Cerebellar nuclear complex (tissue), 1 donor: ENCODE data around the gene PAX7.
"Not testable (repeated sequence)": the region's sequence is repeated elsewhere in the genome, so short reads cannot be mapped to it uniquely, and the experiment has no call there.

Experiments
- DNase-seq, 2 experiments: peaks; one replicate each; lab custom pipeline; 2025; lab: John Stamatoyannopoulos, UW

PAX7 gene

DNA sequence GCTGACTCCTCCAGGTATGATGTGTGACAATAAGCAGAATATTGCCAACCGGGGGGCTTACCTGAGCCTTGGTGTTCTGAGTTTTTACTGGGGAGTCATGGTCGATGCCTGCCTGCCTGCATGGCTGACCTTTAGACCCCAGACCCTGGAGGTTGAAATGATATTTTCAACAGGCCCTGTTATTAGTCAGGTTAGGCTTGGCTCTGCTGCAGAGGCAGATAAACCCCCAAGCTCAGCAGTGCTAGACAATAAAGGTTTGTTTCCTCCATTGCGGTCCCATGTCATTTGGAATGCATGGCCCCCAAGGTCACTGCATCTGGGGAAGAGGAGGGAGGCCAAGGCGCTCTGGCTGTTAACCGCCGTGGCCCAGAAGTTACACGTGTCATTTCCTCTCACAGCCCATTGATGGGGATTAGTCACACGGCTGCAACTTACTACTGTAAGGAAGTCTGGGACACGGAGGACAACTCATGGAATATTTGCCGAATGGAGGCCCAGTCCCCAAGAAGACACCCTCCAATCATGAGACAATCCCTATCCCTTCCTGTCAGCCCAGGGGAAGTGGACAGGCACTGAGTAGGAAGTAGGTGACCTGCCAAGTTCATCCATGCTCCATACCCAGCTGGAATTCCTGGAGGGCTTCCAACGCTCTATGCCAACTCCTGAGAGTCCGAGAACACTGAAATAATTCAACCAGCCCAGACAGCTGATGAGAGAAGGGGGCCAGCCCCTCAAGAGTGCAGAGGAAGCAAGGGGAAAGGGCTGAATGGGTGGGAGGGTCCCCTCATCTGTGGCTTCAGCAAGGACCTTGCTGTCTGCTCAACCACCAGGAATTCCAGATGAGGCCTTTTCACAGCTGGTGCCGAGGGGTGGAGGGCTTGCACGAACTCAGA, 131.5 kb downstream of the PAX7 start:
- DNase-seq = no peak

GRCh38 chr1:18764362-18764761, 133.7 kb downstream of the PAX7 start:
- no peak for DNase-seq

- no peak for DNase-seq
Measured at GRCh38 chr1:18765725-18766124, 135.1 kb downstream of the PAX7 start.

DNA sequence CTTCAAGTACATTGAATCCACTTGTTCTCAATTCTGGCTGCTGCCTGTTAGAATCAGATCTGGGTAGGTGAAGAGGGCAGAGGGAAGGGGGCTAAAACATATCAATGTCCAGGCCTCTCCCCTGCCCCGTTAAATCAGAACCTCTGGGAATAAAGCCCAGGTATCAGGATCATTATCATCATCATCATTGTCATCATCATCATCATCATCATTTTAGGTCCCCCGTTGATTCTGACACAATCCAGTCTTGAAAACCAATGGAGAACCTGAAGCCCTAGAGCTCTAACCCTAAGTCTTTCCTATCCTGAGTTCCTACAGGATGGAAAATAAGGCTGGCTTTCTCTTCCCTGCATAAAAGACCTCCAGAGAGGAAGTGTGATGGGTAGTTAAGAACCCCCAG, 135.7 kb downstream of the PAX7 start:
- DNase-seq = no peak

- not testable (repeated sequence) for DNase-seq
Measured at GRCh38 chr1:18767576-18767975, 136.9 kb downstream of the PAX7 start.

DNA sequence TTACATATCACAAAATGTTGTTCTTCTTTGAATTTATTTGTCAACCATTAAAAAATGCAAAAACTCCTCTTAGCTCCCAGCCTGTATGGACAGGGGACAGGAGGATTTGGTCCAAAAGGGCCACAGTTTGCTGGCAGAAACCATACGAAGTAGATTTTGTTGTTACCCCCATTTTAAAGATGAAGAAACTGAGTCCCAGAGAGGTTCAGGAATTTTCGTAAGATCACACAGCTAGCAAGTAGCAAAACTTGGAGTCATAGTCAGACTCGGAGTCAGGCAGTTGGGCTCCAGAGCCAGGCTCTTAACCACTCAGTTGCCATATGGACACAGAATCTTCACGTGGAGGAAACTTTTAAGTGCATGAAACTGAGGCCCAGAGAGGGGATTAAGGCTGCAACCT, 137.4 kb downstream of the PAX7 start:
- DNase-seq = no peak

GRCh38 chr1:18769140-18769539, 138.5 kb downstream of the PAX7 start:
- no peak for DNase-seq

GRCh38 chr1:18770799-18771198, 140.2 kb downstream of the PAX7 start:
- no peak for DNase-seq

DNA sequence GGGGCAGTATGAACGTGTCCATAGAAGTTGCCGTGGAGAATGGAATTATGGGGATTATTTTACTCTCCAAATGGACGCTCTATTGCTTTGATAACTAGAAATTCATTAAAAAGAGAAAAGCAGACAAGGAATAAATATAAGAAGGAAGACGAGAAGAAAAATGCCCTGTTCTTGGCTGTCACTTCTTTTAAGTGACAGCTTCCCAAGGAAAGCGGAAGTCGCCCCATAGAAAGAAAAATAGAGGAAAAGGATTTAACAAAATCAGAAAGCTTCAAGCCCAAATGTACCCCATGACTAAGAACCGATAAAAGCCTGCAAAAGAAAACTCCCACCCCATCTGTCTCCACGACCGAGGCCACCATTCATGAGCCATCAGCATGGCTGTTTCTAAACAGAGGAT, 143.1 kb downstream of the PAX7 start:
- DNase-seq = no peak

DNA sequence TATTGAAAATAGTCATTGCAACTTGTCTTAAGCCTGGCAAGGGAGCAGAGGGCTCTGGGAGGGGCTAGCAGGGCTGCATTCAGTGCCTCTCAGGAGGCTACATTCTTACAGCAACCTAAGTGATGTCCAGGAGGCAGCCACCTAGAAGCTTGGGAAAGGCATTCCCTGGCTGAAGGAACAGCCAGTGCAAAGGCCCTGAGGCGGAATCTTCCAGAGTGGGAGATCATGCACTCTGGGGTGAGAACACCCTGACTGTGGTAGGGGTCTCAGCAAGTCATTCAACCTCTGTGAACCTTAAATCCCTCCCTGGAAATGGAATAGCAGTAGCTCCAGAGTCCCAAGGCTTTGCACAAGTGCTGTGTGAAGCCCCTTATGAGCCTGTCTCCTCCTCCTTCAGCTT, 144.7 kb downstream of the PAX7 start:
- no peak for DNase-seq

- DNase-seq = no peak
Measured at GRCh38 chr1:18776777-18777176, 146.1 kb downstream of the PAX7 start.

GRCh38 chr1:18778437-18778836, 147.8 kb downstream of the PAX7 start:
- no peak for DNase-seq

DNA sequence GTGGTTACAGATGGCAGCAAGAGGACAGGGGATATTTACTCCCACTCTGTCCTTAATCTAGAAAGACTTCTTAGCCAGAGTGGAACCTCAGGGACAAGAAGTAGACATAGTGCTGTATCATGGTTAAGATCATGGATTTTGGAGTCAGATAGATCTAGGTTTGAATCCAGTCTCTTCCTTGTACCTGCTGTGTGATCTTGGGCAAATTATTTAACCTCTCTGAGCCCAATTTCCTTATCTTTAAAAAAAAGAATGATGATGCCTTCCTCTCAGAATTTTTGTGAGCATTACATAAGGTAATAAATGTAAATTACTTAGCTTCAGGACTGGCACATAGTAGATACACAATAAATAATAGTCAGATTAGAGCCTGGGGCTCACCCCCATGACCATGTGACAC, 150.4 kb downstream of the PAX7 start:
- no peak for DNase-seq

GRCh38 chr1:18783705-18784481, 153.2 kb downstream of the PAX7 start:
- DNase-seq = no peak

GRCh38 chr1:18784482-18784831, 153.8 kb downstream of the PAX7 start:
- no peak for DNase-seq

GRCh38 chr1:18786149-18786548, 155.5 kb downstream of the PAX7 start:
- no peak for DNase-seq

DNA sequence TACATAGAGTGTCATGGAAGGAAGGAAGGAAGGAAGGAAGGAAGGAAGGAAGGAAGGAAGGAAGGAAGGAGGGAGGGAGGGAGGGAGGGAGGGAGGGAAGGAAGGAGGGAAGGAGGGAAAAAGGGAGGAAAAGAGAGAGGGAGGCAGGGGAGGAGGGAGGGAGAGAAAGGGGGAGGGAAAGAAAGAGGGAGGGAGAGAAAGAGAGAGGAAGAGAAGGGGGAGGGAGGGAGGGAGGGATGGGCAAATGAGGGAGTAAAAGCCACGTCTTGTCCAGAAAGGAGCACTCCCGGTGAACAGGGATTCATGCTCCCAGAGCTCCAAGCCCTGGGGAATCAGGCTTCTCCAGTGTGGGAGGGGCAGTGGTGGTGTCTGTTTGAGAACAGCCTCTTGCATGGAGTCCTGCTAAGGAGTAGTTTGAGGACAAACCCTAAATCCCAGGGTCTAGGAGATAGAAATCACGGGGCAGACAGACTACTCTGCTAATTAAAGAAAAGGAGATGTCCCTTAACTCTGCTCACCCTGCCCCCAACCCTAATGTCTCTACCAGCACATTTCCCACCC, 157.3 kb downstream of the PAX7 start:
- DNase-seq = no peak

DNA sequence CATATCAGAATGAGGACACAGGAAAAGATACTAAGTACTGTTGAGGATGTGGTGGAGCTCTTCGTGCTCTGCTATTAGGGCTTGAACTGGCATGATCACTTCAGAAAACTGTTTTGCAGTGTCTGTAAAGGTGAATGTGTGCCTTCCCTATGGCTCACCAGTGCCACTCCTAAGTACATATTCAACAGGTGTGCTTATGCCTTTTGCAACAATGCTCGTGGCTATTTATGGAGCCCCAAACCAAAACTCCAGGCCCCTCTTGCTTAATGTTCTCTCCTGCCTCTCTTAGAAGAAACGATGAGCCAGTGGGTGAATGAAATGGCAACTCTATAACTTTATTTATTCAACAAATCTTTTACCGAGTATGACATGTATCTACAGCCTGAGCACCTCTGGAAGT, 158.6 kb downstream of the PAX7 start:
- DNase-seq = no peak

GRCh38 chr1:18792747-18793146, 162.1 kb downstream of the PAX7 start:
- no peak for DNase-seq

GRCh38 chr1:18793164-18793563, 162.5 kb downstream of the PAX7 start:
- DNase-seq = no peak

- DNase-seq = no peak
Measured at GRCh38 chr1:18794051-18794450, 163.4 kb downstream of the PAX7 start.

GRCh38 chr1:18794561-18794960, 163.9 kb downstream of the PAX7 start:
- no peak for DNase-seq
